Stimulated activated CD8-positive, alpha-beta memory T cell treated with anti-CD3 and anti-CD28 coated beads, Interleukin-12 subunit alpha, Interleukin-12 subunit beta, amount 100 ng/mL, for 24 hours (primary cell): Measurements from ENCODE around the gene DNAH6.

Experiments used
- DNase-seq: peaks from one replicate; pipeline ENCODE4 v3.0.0-alpha.2; 2020; ENCODE audit errors: extremely low read depth

The DNAH6 gene

GRCh38 chr2:84697895-84698294 lies 181.6 kb downstream of the DNAH6 start:
- DNase-seq = no peak

- no peak for DNase-seq
Observed at GRCh38 chr2:84700006-84700405, 183.7 kb downstream of the DNAH6 start.

- DNase-seq = no peak
Observed at GRCh38 chr2:84701880-84702279, 185.6 kb downstream of the DNAH6 start.

GRCh38 chr2:84702941-84703340 lies 186.6 kb downstream of the DNAH6 start:
- no peak for DNase-seq

- no peak for DNase-seq
Observed at GRCh38 chr2:84703831-84704230, 187.5 kb downstream of the DNAH6 start.

GRCh38 chr2:84704505-84705244 lies 188.4 kb downstream of the DNAH6 start:
- no peak for DNase-seq

- no peak for DNase-seq
Observed at GRCh38 chr2:84705858-84706257, 189.6 kb downstream of the DNAH6 start.

GRCh38 chr2:84708442-84708841 lies 192.1 kb downstream of the DNAH6 start:
- DNase-seq = no peak

- no peak for DNase-seq
Observed at GRCh38 chr2:84711651-84712050, 195.4 kb downstream of the DNAH6 start.

GRCh38 chr2:84713441-84713840 lies 197.1 kb downstream of the DNAH6 start:
- no peak for DNase-seq

GRCh38 chr2:84716564-84716963 lies 200.3 kb downstream of the DNAH6 start:
- DNase-seq = no peak

GRCh38 chr2:84717302-84717701 lies 201.0 kb downstream of the DNAH6 start:
- DNase-seq = no peak

GRCh38 chr2:84719434-84719833 lies 203.1 kb downstream of the DNAH6 start:
- no peak for DNase-seq

GRCh38 chr2:84723831-84724230 lies 207.5 kb downstream of the DNAH6 start:
- DNase-seq = no peak

- DNase-seq = no peak
Observed at GRCh38 chr2:84725717-84726116, 209.4 kb downstream of the DNAH6 start.

- no peak for DNase-seq
Observed at GRCh38 chr2:84727315-84727714, 211.0 kb downstream of the DNAH6 start.

- no peak for DNase-seq
Observed at GRCh38 chr2:84729224-84729623, 212.9 kb downstream of the DNAH6 start.

GRCh38 chr2:84731185-84731584 lies 214.9 kb downstream of the DNAH6 start:
- DNase-seq = no peak

GRCh38 chr2:84732897-84733778 lies 216.8 kb downstream of the DNAH6 start:
- DNase-seq = no peak

- no peak for DNase-seq
Observed at GRCh38 chr2:84735389-84735788, 219.1 kb downstream of the DNAH6 start.

- no peak for DNase-seq
Observed at GRCh38 chr2:84741182-84741822, 225.0 kb downstream of the DNAH6 start.

GRCh38 chr2:84748341-84748740 lies 232.0 kb downstream of the DNAH6 start:
- no peak for DNase-seq

GRCh38 chr2:84749442-84749841 lies 233.1 kb downstream of the DNAH6 start:
- DNase-seq = no peak
